Trophoblast cell (in vitro differentiated cells and primary cell): ENCODE results near the gene LRMDA.

Source experiments
- DNase-seq, 2 donors: peaks; one replicate each; pipeline ENCODE4 v3.0.0-alpha.2; 2016
- H2AFZ ChIP-seq: 2 replicates; pipeline ENCODE4 v1.6.1; 2013; ENCODE audit warnings: low read length, moderate library complexity, mild to moderate bottlenecking; ENCODE audit not compliant: insufficient read depth, poor library complexity
- H2AK5ac ChIP-seq: 2 replicates; pipeline ENCODE4 v1.6.1; 2013; ENCODE audit warnings: mild to moderate bottlenecking, low read length
- H2BK120ac ChIP-seq: 2 replicates; pipeline ENCODE4 v1.6.1; 2013; ENCODE audit warnings: low read length, mild to moderate bottlenecking, moderate library complexity; ENCODE audit not compliant: insufficient read depth, poor library complexity
- H2BK12ac ChIP-seq: 2 replicates; pipeline ENCODE4 v1.6.1; 2013; ENCODE audit warnings: mild to moderate bottlenecking, low read length, moderate library complexity
- H2BK5ac ChIP-seq: 2 replicates; pipeline ENCODE4 v1.6.1; 2013; ENCODE audit warnings: low read length, low read depth, moderate library complexity, mild to moderate bottlenecking; ENCODE audit not compliant: poor library complexity
- H3K14ac ChIP-seq: 2 replicates; pipeline ENCODE4 v1.6.1; 2013; ENCODE audit warnings: mild to moderate bottlenecking, low read length
- H3K18ac ChIP-seq: 2 replicates; pipeline ENCODE4 v1.6.1; 2013; ENCODE audit warnings: mild to moderate bottlenecking, low read length
- H3K23ac ChIP-seq: 2 replicates; pipeline ENCODE4 v1.6.1; 2013; ENCODE audit warnings: low read length
- H3K27ac ChIP-seq: 2 replicates; pipeline ENCODE4 v1.5.1; 2013; ENCODE audit warnings: low read depth, mild to moderate bottlenecking, inconsistent platforms, low read length, moderate library complexity
- H3K27me3 ChIP-seq: 2 replicates; pipeline ENCODE4 v1.6.1; 2013; ENCODE audit warnings: inconsistent platforms, mild to moderate bottlenecking, low read length, moderate library complexity; ENCODE audit not compliant: insufficient read depth
- H3K36me3 ChIP-seq, 2 experiments: 1 replicate in 1 of 2; 2 replicates in 1 of 2; pipeline ENCODE4 v1.6.1; 2013; ENCODE audit warnings: low read length in 2 of 2, mild to moderate bottlenecking in 2 of 2, moderate library complexity in 1 of 2; ENCODE audit not compliant: insufficient read depth in 2 of 2, control insufficient read depth in 1 of 2
- H3K4ac ChIP-seq: 2 replicates; pipeline ENCODE4 v1.6.1; 2013; ENCODE audit warnings: low read depth, mild to moderate bottlenecking, low read length, moderate library complexity
- H3K4me1 ChIP-seq, 2 experiments: 1 replicate in 1 of 2; 2 replicates in 1 of 2; pipeline ENCODE4 v1.6.1; 2013; ENCODE audit warnings: low read length in 2 of 2, mild to moderate bottlenecking in 2 of 2, moderate library complexity in 1 of 2; ENCODE audit not compliant: insufficient read depth in 2 of 2, control insufficient read depth in 1 of 2
- H3K4me2 ChIP-seq: 2 replicates; pipeline ENCODE4 v1.6.1; 2013; ENCODE audit warnings: inconsistent platforms, mild to moderate bottlenecking, low read length, moderate library complexity
- H3K4me3 ChIP-seq: 2 replicates; pipeline ENCODE4 v1.5.1; 2013; ENCODE audit warnings: mild to moderate bottlenecking, low read depth, low read length, inconsistent platforms
- H3K79me1 ChIP-seq: one replicate; pipeline ENCODE4 v1.6.1; 2013; ENCODE audit warnings: low read length
- H3K79me2 ChIP-seq: 2 replicates; pipeline ENCODE4 v1.6.1; 2013; ENCODE audit warnings: low read length, mild to moderate bottlenecking; ENCODE audit not compliant: control insufficient read depth, insufficient read depth, poor library complexity
- H3K9ac ChIP-seq: 2 replicates; pipeline ENCODE4 v1.6.1; 2013; ENCODE audit warnings: mild to moderate bottlenecking, low read length
- H3K9me3 ChIP-seq: 2 replicates; pipeline ENCODE4 v1.6.1; 2013; ENCODE audit warnings: low read depth, mild to moderate bottlenecking, control low read depth, inconsistent platforms, low read length; ENCODE audit not compliant: insufficient read depth
- H4K12ac ChIP-seq: 2 replicates; pipeline ENCODE4 v1.6.1; 2013; ENCODE audit warnings: low read depth, mild to moderate bottlenecking, low read length, moderate library complexity
- H4K8ac ChIP-seq: 2 replicates; pipeline ENCODE4 v1.6.1; 2013; ENCODE audit warnings: low read depth, mild to moderate bottlenecking, low read length, moderate library complexity
- H4K91ac ChIP-seq: one replicate; pipeline ENCODE4 v1.6.1; 2013; ENCODE audit warnings: low read depth, mild to moderate bottlenecking, low read length, moderate library complexity
- WGBS: extraction: QIAGEN DNeasy Blood & Tissue Kit; methylation state at CpG from one replicate; pipeline ENCODE4 v1.1.7; 2013; ENCODE audit warnings: missing lambda C conversion rate; ENCODE audit not compliant: insufficient read length, insufficient coverage; ENCODE audit errors: extremely low coverage; 5-methylcytosine and 5-hydroxymethylcytosine counted together

The LRMDA gene

GRCh38 chr10:75722020-75722419, 290.6 kb downstream of the LRMDA start:
- no peak overlapping the region for H2BK5ac ChIP-seq
- no CpG with 5 or more reads among the region's 4 CpGs for WGBS

GRCh38 chr10:75722609-75723008, 291.2 kb downstream of the LRMDA start:
- no peak overlapping the region for H3K4ac ChIP-seq
- H2AFZ ChIP-seq: no peak overlapping the region
- no peak overlapping the region for H2BK5ac ChIP-seq
- H3K36me3 ChIP-seq: no peaks in the 10 kb centered on the region
- H2BK120ac ChIP-seq: no peak overlapping the region
- no peak overlapping the region for H2BK12ac ChIP-seq
- H3K9ac ChIP-seq: no peak overlapping the region
- no peaks in the 10 kb centered on the region for H3K27me3 ChIP-seq
- no peaks in the 10 kb centered on the region for H3K79me1 ChIP-seq
- no peaks in the 10 kb centered on the region for H3K4me1 ChIP-seq
- no peak overlapping the region for H2AK5ac ChIP-seq
- DNase-seq: no peak
- no peak overlapping the region for H3K14ac ChIP-seq
- no peak overlapping the region for H4K12ac ChIP-seq
- no peak overlapping the region for H3K4me3 ChIP-seq
- WGBS: no CpG with 5 or more reads among the region's 2 CpGs
- H3K18ac ChIP-seq: no peak overlapping the region
- no peak overlapping the region for H3K27ac ChIP-seq
- H3K4me2 ChIP-seq: no peak overlapping the region
- no peaks in the 10 kb centered on the region for H3K79me2 ChIP-seq
- H4K8ac ChIP-seq: no peak overlapping the region
- H3K9me3 ChIP-seq: no peaks in the 10 kb centered on the region
- H3K23ac ChIP-seq: no peak overlapping the region
- H4K91ac ChIP-seq: no peak overlapping the region

More at GRCh38 chr10:75722020-75722419, 290.6 kb downstream of the LRMDA start:
- Histone ChIP-seq H3K4me2 (no peak overlapping the region), H3K4me3 (no peak overlapping the region), H3K4me1 (no peaks in the 10 kb centered on the region), H2BK120ac (no peak overlapping the region), H3K79me2 (no peaks in the 10 kb centered on the region), H3K36me3 (no peaks in the 10 kb centered on the region), H3K9ac (no peak overlapping the region), H3K9me3 (no peaks in the 10 kb centered on the region), H3K14ac (no peak overlapping the region), H3K4ac (no peak overlapping the region), H4K8ac (no peak overlapping the region), H2AFZ (no peak overlapping the region), H4K91ac (no peak overlapping the region), H2BK12ac (no peak overlapping the region), H4K12ac (no peak overlapping the region), H3K79me1 (no peaks in the 10 kb centered on the region), H3K27ac (no peak overlapping the region), H2AK5ac (no peak overlapping the region), H3K23ac (no peak overlapping the region), H3K27me3 (no peaks in the 10 kb centered on the region), H3K18ac (no peak overlapping the region)
- DNase-seq: no peak

- no peaks in the 10 kb centered on the region for H3K79me1 ChIP-seq
- no peaks in the 10 kb centered on the region for H3K9me3 ChIP-seq
- no peaks in the 10 kb centered on the region for H3K27me3 ChIP-seq
- no peak overlapping the region for H3K4me3 ChIP-seq
- no peak overlapping the region for H2AK5ac ChIP-seq
- H3K14ac ChIP-seq: no peak overlapping the region
- H4K91ac ChIP-seq: no peak overlapping the region
- no peak overlapping the region for H4K8ac ChIP-seq
- no CpG with 5 or more reads among the region's 9 CpGs for WGBS
- no peak overlapping the region for H3K18ac ChIP-seq
- H2AFZ ChIP-seq: no peak overlapping the region
- DNase-seq: no peak
- H3K23ac ChIP-seq: no peak overlapping the region
- H3K36me3 ChIP-seq: no peaks in the 10 kb centered on the region
- no peaks in the 10 kb centered on the region for H3K79me2 ChIP-seq
- no peak overlapping the region for H3K27ac ChIP-seq
- H3K4ac ChIP-seq: no peak overlapping the region
- H4K12ac ChIP-seq: no peak overlapping the region
- no peak overlapping the region for H2BK12ac ChIP-seq
- H2BK5ac ChIP-seq: no peak overlapping the region
- H3K4me1 ChIP-seq: no peaks in the 10 kb centered on the region
- no peak overlapping the region for H3K9ac ChIP-seq
- no peak overlapping the region for H2BK120ac ChIP-seq
- H3K4me2 ChIP-seq: no peak overlapping the region
These were observed 292.0 kb downstream of the LRMDA start for GRCh38 chr10:75723319-75723980.

GRCh38 chr10:75724047-75724446, 292.6 kb downstream of the LRMDA start:
- Histone ChIP-seq H3K4me1 (no peaks in the 10 kb centered on the region), H2AFZ (no peak overlapping the region), H4K8ac (no peak overlapping the region), H2AK5ac (no peak overlapping the region), H3K4ac (no peak overlapping the region), H3K18ac (no peak overlapping the region), H3K79me2 (no peaks in the 10 kb centered on the region), H3K9me3 (no peaks in the 10 kb centered on the region), H3K23ac (no peak overlapping the region), H3K9ac (no peak overlapping the region), H4K12ac (no peak overlapping the region), H3K4me3 (no peak overlapping the region), H3K27ac (no peak overlapping the region), H3K4me2 (no peak overlapping the region), H2BK5ac (no peak overlapping the region), H2BK12ac (no peak overlapping the region), H2BK120ac (no peak overlapping the region), H4K91ac (no peak overlapping the region), H3K14ac (no peak overlapping the region), H3K27me3 (no peaks in the 10 kb centered on the region), H3K36me3 (no peaks in the 10 kb centered on the region), H3K79me1 (no peaks in the 10 kb centered on the region)
- no peak for DNase-seq
- no CpG with 5 or more reads among the region's 2 CpGs for WGBS
